ENCODE data around the gene CDH13. TPM values are rescaled to one million over a fixed set of nuclear protein-coding genes. Genes with fewer than 3 reads are reported as not detected.

The CDH13 gene
- total and polyA plus RNA-seq, 2 experiments from 2014 or later: 1.6 to 4.4 TPM

GRCh38 chr16:83145297-83145696, 518.5 kb downstream of the CDH13 start:
- Histone ChIP-seq H3F3A (replicated peaks; ENCODE audit: low read depth) (no peaks in the 10 kb centered on the region), H3K79me2 (replicated peaks; ENCODE audit: insufficient read depth) (no peaks in the 10 kb centered on the region), H3K4me1 (ENCODE audit: insufficient read depth) (no peaks in the 10 kb centered on the region), H2AFZ (no peak overlapping the region), H4K20me1 (replicated peaks; ENCODE audit: insufficient read depth) (no peaks in the 10 kb centered on the region), H3K9me2 (ENCODE audit: insufficient read depth) (no peaks in the 10 kb centered on the region), H3K27ac (ENCODE audit: low read depth) (no peak overlapping the region), H3K4me2 (no peak overlapping the region), H3K27me3 (ENCODE audit: insufficient read depth) (no peaks in the 10 kb centered on the region), H3K36me3 (ENCODE audit: insufficient read depth) (no peaks in the 10 kb centered on the region), H3K4me3 (no peak overlapping the region)
- Mint-ChIP-seq H3K36me3 (ENCODE audit: low read depth) (no peaks in the 10 kb centered on the region), H3K27ac (no peak overlapping the region), H3K4me3 (no peak overlapping the region), H3K4me1 (no peaks in the 10 kb centered on the region), H3K27me3 (ENCODE audit: insufficient read depth, low read depth, poor library complexity) (peaks cover 3% of the 10 kb centered on the region), H3K9me3 (peaks cover 6% of the 10 kb centered on the region; the same call in 2 of the 3 replicates)
- no peak for ATAC-seq
- TF ChIP-seq POLR2AphosphoS5 (IDR thresholded peaks at IDR 0.05; ENCODE audit: low read depth) (no peak), REST (IDR thresholded peaks at IDR 0.05; ENCODE audit: unreplicated experiment) (no peak), STAT1 (IDR thresholded peaks at IDR 0.05; ENCODE audit: unreplicated experiment) (no peak)
- no peak for DNase-seq (ENCODE audit: low spot score)

- H3K27me3 Mint-ChIP-seq (ENCODE audit: insufficient read depth, low read depth, poor library complexity): peaks cover 1% of the 10 kb centered on the region
Measured at GRCh38 chr16:83147244-83147643, 520.5 kb downstream of the CDH13 start.

More at GRCh38 chr16:83147244-83147643, 520.5 kb downstream of the CDH13 start:
- Histone ChIP-seq H4K20me1 (replicated peaks; ENCODE audit: insufficient read depth) (no peaks in the 10 kb centered on the region), H3K4me2 (no peak overlapping the region), H3K4me1 (ENCODE audit: insufficient read depth) (no peaks in the 10 kb centered on the region), H3K27me3 (ENCODE audit: insufficient read depth) (no peaks in the 10 kb centered on the region), H3K79me2 (replicated peaks; ENCODE audit: insufficient read depth) (no peaks in the 10 kb centered on the region), H3K4me3 (no peak overlapping the region), H3F3A (replicated peaks; ENCODE audit: low read depth) (no peaks in the 10 kb centered on the region), H2AFZ (no peak overlapping the region), H3K36me3 (ENCODE audit: insufficient read depth) (no peaks in the 10 kb centered on the region), H3K27ac (ENCODE audit: low read depth) (no peak overlapping the region), H3K9me2 (ENCODE audit: insufficient read depth) (no peaks in the 10 kb centered on the region)
- Mint-ChIP-seq H3K9me3 (no peaks in the 10 kb centered on the region), H3K4me3 (no peak overlapping the region), H3K4me1 (no peaks in the 10 kb centered on the region), H3K27ac (no peak overlapping the region), H3K36me3 (ENCODE audit: low read depth) (no peaks in the 10 kb centered on the region)
- DNase-seq (ENCODE audit: low spot score) (no peak), ATAC-seq (no peak)
- TF ChIP-seq EZH2phosphoT487 (IDR thresholded peaks at IDR 0.05; ENCODE audit: unreplicated experiment) (no peak), JUNB (IDR thresholded peaks at IDR 0.05; ENCODE audit: unreplicated experiment) (no peak), CTCF (conservative IDR thresholded peaks at IDR 0.05; ENCODE audit: low read depth in 2 of 2) (no peak), CREB1 (CRISPR knock-in tag; IDR thresholded peaks at IDR 0.05; ENCODE audit: low read depth) (no peak), ETS1 (IDR thresholded peaks at IDR 0.05) (no peak), ZNF114 (CRISPR knock-in tag; IDR thresholded peaks at IDR 0.05) (no peak), NANOG (IDR thresholded peaks at IDR 0.05; ENCODE audit: borderline replicate concordance) (no peak), ZNF331 (CRISPR knock-in tag; IDR thresholded peaks at IDR 0.05; ENCODE audit: low read depth) (no peak), EZH2 (IDR thresholded peaks at IDR 0.05; ENCODE audit: low read depth, unreplicated experiment) (no peak), REST (IDR thresholded peaks at IDR 0.05; ENCODE audit: unreplicated experiment) (no peak), STAT1 (IDR thresholded peaks at IDR 0.05; ENCODE audit: unreplicated experiment) (no peak)

All from GM23338 (cell line).